Activated naive CD4-positive, alpha-beta T cell treated with anti-CD3 and anti-CD28 coated beads, Interleukin-2, amount 10 ng/mL, durations not matched to agents 7 days and 5 days (primary cell): ENCODE results near the gene NFIB.

Source experiments
- CTCF ChIA-PET: fragments of 350-600 bp; sonication (Branson Sonifier 250); formaldehyde crosslinking; loops from one replicate; lab custom pipeline; 2021; ENCODE audit warnings: antibody characterized with exemption; lab: Charles Lee
- DNase-seq: peaks from one replicate; pipeline ENCODE4 v3.0.0-alpha.2; 2020
- H3K27ac Mint-ChIP-seq: one replicate; pipeline ENCODE4 v1.8.0; 2021; ENCODE audit warnings: mild to moderate bottlenecking, moderate library complexity, mixed read lengths
- H3K27me3 Mint-ChIP-seq: one replicate; pipeline ENCODE4 v1.8.0; 2021; ENCODE audit warnings: mild to moderate bottlenecking, mixed read lengths
- H3K36me3 Mint-ChIP-seq: one replicate; pipeline ENCODE4 v1.8.0; 2021; ENCODE audit warnings: mixed read lengths
- H3K4me1 Mint-ChIP-seq: one replicate; pipeline ENCODE4 v1.8.0; 2021; ENCODE audit warnings: mixed read lengths
- H3K4me3 Mint-ChIP-seq: one replicate; pipeline ENCODE4 v1.8.0; 2021; ENCODE audit warnings: mild to moderate bottlenecking, moderate library complexity, mixed read lengths
- H3K9me3 Mint-ChIP-seq: one replicate; pipeline ENCODE4 v1.8.0; 2021; ENCODE audit warnings: mixed read lengths

NFIB gene

DNA sequence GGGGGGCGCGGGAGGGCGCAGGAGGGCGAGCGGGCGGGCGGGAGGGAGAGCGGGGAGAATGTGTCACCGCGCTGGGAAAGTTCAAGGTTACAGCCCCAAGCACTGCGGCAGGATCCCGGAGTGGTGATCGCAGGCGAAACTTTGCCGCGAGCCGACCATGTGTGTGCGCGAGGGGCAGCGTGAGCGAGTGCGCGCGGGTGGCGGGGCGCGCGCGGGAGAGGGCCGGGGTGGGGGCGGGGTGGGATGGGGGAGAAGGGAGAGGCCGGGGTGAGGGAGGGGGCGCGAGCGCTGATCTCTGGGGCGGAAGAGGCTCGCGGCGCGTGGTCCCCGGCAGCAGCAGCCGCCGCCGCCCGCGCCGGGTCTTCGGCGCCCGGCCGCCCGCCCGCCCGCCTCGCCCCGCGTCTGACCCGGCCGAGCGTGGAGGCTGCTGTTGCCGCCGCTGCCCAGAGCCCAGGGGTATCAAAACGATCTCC is at the start of gene NFIB:
Gene NFIB (minus strand): TSS at position 191 of the 473 bp plus-strand sequence. CDS start 630 bp downstream, outside the sequence.
- Mint-ChIP-seq H3K36me3 (peaks cover 9% of the 10 kb centered on the region), H3K27ac (peak within 1 kb of the TSS; percentile 65), H3K27me3 (peaks cover 66% of the 10 kb centered on the region), H3K4me1 (peaks cover 19% of the 10 kb centered on the region), H3K4me3 (peak within 1 kb of the TSS; percentile 60), H3K9me3 (no peaks in the 10 kb centered on the region)
- peak; percentile 25 for DNase-seq
- CTCF ChIA-PET, result no interaction called here

DNA sequence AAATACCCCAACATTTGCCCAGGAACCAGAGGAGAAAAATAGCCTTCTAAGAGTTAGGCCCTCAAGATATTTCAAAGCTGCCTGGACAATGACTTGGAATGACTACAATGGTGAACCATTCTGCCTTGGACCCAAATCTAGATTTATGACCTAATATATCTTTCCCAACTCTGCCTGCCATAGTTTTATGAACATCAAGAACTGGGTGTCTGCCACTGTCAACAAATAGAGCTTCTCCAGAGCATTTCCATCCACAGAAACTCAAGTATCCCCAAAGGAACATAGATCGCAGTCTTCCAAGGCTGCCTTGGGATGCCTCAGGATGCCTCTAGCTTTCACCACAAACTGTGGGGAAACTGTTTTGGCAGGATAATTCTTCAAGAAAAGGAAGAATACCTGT is 48.2 kb upstream of the NFIB start:
- Mint-ChIP-seq H3K27me3 (no peaks in the 10 kb centered on the region), H3K9me3 (no peaks in the 10 kb centered on the region), H3K4me3 (no peak overlapping the region), H3K27ac (no peak overlapping the region), H3K36me3 (no peaks in the 10 kb centered on the region), H3K4me1 (no peaks in the 10 kb centered on the region)
- CTCF ChIA-PET, result interaction anchor here (1.4 kb wide), 1 partner anchor 9 kb away, joined by 6 read pairs; no protein-coding TSS in a partner anchor
- DNase-seq, result no peak

DNA sequence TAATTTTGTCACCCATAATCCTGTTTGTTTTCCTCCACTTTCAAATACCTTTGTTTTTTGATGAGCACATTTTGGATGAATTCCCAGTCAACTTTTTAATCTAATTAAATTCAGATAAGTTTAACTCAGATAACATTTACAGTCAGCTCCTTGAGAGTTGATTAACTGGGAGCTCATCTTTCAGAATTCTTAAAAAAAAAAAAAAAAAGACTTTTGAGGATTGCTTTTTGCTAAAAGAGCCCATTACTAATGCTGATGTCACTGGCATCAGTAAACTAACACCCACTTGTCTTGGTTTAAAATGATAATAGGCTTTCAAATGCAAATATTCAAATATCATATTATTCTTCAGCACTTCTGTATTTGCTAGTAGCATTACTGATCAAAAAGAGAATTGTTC is 47.1 kb upstream of the NFIB start:
- CTCF ChIA-PET, result no interaction called here
- no peak overlapping the region for H3K4me3 Mint-ChIP-seq
- H3K27me3 Mint-ChIP-seq, result peaks cover 3% of the 10 kb centered on the region
- no peak for DNase-seq
- H3K9me3 Mint-ChIP-seq, result no peaks in the 10 kb centered on the region
- no peaks in the 10 kb centered on the region for H3K4me1 Mint-ChIP-seq
- no peaks in the 10 kb centered on the region for H3K36me3 Mint-ChIP-seq
- no peak overlapping the region for H3K27ac Mint-ChIP-seq

DNA sequence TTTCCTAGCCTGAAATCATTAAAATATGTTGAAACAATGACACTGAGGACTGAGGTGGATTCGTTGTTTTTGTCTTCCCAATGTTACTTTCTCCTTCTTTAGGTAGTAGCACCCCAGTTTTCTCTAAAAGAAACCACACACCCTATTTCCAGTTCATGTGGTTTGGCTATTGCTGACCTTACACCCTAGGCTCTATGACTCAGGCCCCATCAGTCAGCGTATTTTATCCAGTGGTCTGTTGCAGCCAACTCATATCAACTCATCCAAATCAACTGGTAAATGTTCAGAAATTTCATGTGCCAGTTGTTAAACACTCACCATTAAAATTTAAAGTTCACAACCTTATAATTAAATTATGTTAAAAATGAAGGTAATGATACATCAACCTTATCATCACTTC is 44.6 kb upstream of the NFIB start:
- CTCF ChIA-PET, result interaction anchor here (0.8 kb wide), 1 partner anchor 931 kb away, joined by 3 read pairs; no protein-coding TSS in a partner anchor
- Mint-ChIP-seq H3K4me3 (no peak overlapping the region), H3K4me1 (no peaks in the 10 kb centered on the region), H3K9me3 (no peaks in the 10 kb centered on the region), H3K27me3 (peaks cover 5% of the 10 kb centered on the region), H3K36me3 (no peaks in the 10 kb centered on the region), H3K27ac (no peak overlapping the region)
- no peak for DNase-seq

DNA sequence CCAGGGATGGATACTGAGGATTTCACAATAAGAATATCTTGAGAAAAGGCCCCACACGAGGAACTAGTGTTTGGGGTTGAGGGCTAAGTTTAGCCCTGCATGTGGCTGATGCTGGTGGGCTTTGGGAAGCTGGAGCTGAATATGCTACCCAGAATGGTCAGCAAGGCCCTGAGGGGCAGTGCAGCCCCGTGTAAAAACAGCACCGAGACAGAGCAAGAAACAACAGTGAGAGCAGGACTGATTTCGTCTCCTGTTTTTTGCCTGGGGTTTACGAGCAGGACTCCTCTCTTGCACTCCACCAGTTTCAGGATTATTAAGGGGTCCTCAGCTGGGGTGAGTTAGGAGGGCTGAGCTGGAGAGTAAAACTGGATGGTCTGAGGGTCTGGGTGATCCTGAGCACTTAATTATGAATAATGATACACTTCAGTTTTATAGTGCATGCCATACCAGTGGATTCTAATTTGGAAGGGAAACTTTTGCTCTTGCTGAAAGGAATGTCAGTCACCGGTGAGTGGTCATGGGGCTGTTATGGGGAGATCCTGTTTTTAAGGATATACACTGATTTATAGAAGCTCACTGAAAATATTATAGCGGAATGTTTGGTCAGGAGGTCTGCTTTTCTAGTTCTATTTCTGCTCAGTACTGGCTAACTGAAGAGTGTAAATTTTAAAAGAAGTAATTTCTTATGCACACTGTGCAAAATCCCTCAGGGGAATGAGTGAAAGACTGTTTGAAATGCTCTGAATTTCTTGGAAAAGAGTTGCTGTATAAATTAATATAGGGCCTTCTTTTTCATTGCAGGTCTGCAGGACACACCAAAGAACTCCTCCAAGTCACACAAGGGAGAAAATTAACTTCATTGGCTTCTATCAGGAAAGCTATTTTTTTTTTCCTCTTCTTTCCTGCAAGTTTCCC is 42.7 kb upstream of the NFIB start:
- no peak for DNase-seq
- H3K4me1 Mint-ChIP-seq, result no peaks in the 10 kb centered on the region
- CTCF ChIA-PET, result interaction anchor here (0.5 to 1.4 kb wide), 4 partner anchors 77 to 1005 kb away, joined by 3 to 7 read pairs (median 4); no protein-coding TSS in a partner anchor
- H3K36me3 Mint-ChIP-seq, result no peaks in the 10 kb centered on the region
- no peak overlapping the region for H3K27ac Mint-ChIP-seq
- H3K9me3 Mint-ChIP-seq, result no peaks in the 10 kb centered on the region
- H3K4me3 Mint-ChIP-seq, result no peak overlapping the region
- H3K27me3 Mint-ChIP-seq, result peaks cover 18% of the 10 kb centered on the region

DNA sequence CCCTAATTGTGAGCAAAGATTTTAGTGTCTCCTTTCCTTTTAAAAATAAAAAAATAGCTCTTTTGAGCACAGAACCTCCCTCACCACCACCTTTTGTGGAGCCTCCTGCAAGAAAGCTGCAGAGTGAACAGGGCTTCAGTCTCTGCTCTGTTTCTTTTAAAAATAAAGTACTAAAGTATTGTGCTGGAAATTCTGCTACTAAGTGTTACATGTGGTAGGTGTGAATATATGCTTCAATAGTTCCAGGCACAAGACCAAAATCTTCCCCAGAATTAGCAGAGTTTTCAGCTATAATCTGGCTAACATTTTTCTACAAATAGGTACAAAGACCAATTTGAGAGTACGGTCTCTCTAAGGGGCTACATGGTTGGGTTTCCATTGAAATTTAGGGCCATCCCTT is 40.3 kb upstream of the NFIB start:
- Mint-ChIP-seq H3K9me3 (no peaks in the 10 kb centered on the region), H3K27ac (no peak overlapping the region), H3K4me3 (no peak overlapping the region), H3K4me1 (no peaks in the 10 kb centered on the region), H3K27me3 (peaks cover 18% of the 10 kb centered on the region), H3K36me3 (no peaks in the 10 kb centered on the region)
- CTCF ChIA-PET, result interaction anchor here (0.8 to 3.2 kb wide), 7 partner anchors 8 to 926 kb away, joined by 3 to 31 read pairs (median 5); no protein-coding TSS in a partner anchor
- DNase-seq, result no peak

DNA sequence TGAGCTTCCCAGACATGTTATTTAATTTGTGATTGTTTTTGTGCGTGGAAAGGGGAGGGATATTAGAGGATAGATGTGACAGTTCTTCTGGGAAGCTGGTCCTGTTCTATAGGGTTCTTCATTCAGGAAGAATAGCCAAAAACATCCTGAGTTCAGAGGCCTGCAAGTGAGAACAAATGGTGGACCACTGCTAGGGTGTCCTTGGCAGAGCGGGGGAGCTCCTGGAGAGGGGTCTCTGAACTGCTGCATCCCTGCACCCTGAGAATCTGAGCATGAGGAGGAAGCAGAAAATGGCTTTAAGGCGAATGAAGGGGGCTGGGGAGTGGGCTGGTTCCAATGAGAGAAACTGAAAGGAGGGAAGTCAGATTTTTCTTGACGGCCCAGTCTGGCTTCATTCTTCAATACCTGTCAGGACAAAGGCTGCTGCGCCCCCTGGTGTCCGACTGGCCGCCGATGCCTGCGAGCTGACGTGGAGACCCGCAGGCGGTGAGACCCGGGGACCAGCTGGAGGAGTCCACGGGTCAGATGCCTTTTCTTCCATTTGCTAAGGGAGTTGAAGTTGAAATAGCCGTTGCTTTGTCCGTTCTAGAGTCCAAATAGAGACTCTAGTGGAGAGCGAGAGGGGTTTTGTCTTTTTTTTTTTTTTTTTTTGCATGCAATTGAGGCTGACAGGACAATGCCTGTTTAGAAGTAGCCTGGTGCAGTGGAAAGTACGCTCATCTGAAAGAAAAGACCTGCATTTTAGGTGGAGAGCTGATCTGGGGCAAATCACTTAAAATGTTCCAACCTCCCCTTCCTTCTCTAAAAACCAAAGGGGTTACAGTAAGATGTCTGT is 39.5 kb upstream of the NFIB start:
- Mint-ChIP-seq H3K4me3 (no peak overlapping the region), H3K36me3 (no peaks in the 10 kb centered on the region), H3K9me3 (no peaks in the 10 kb centered on the region), H3K27me3 (peaks cover 18% of the 10 kb centered on the region), H3K27ac (no peak overlapping the region), H3K4me1 (no peaks in the 10 kb centered on the region)
- CTCF ChIA-PET, result interaction anchor here (0.5 to 3.2 kb wide), 14 partner anchors 9 to 939 kb away, joined by 3 to 31 read pairs (median 4); no protein-coding TSS in a partner anchor
- DNase-seq, result peak; percentile 84

DNA sequence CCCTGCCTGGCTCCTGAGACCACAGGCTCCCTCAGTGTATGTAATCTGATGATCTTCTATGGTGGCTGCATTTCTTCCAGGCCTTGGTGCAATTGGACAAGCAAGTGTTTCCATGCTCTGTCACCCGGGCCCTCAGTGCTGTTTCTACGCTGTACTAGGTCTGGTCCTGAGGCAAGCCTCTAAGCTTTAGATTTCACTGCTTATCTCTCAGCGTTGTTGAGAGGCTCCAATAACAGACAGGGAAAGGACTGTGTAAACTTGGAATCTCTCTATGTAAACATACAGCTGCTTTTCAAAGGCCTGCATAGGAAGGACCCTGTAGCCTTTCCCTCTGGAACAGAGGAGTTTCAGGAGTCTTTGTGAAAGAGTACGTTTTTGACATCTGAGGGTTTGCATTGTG is 38.6 kb upstream of the NFIB start:
- Mint-ChIP-seq H3K9me3 (no peaks in the 10 kb centered on the region), H3K4me1 (no peaks in the 10 kb centered on the region), H3K27me3 (peaks cover 18% of the 10 kb centered on the region), H3K27ac (no peak overlapping the region), H3K36me3 (no peaks in the 10 kb centered on the region), H3K4me3 (no peak overlapping the region)
- DNase-seq, result no peak
- CTCF ChIA-PET, result interaction anchor here (0.5 to 3.2 kb wide), 7 partner anchors 10 to 924 kb away, joined by 3 to 31 read pairs (median 3); no protein-coding TSS in a partner anchor

DNA sequence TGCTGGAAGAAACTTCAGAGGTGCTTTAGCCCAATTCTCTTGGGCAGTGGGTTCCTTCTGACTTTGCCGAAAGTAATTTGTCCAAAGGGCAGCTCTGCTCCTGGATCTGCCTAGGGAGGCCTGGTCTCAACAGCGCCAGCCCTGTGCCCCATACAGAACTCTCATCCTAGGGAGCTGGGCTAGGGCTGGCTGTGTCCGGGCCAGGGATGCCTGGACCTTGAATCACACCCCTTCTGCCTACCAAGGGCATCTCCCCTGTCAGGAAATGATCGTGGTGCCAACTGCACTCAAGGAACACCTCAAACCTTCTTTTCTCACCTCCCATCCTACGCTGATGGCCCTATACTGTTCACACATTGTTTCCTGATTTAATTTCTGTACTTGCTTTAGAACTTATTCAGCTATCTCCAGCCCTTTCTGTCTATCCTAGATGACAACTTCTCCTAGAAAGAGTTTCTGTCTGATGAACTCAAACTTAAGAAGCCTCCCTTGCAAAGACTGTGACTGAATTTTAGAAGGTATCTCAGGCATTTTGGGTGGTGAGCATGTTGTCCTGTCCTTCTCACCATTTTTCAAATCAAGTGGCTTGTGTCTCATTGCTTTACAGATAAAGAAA is 37.4 kb upstream of the NFIB start:
- H3K4me3 Mint-ChIP-seq, result no peak overlapping the region
- CTCF ChIA-PET, result interaction anchor here (0.5 kb wide), 1 partner anchor 1071 kb away, joined by 3 read pairs; no protein-coding TSS in a partner anchor
- H3K27me3 Mint-ChIP-seq, result peaks cover 17% of the 10 kb centered on the region
- H3K36me3 Mint-ChIP-seq, result no peaks in the 10 kb centered on the region
- no peaks in the 10 kb centered on the region for H3K9me3 Mint-ChIP-seq
- H3K27ac Mint-ChIP-seq, result no peak overlapping the region
- peaks cover 2% of the 10 kb centered on the region for H3K4me1 Mint-ChIP-seq
- no peak for DNase-seq

DNA sequence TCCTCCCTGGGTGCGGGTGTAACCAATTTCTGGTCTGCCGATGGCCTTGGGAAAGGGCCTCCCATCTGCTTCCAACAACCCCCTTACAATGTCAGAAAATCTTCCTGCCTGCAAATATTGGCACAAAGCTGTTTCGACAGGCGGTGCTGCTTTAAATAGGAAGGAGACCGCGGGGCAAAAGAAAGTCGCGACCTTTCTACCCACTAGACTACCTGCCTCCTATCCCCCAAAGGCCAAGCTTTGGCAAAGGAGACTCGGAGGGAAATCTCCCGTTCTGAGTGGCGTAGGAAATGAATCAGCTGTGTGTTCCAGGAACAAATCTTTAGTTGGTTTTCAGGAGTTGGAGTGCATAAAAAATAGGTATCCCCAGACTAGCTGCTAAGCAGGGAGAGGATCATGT is 36.8 kb upstream of the NFIB start:
- DNase-seq, result no peak
- no peaks in the 10 kb centered on the region for H3K9me3 Mint-ChIP-seq
- peaks cover 15% of the 10 kb centered on the region for H3K27me3 Mint-ChIP-seq
- peaks cover 2% of the 10 kb centered on the region for H3K4me1 Mint-ChIP-seq
- no peak overlapping the region for H3K4me3 Mint-ChIP-seq
- no peak overlapping the region for H3K27ac Mint-ChIP-seq
- no peaks in the 10 kb centered on the region for H3K36me3 Mint-ChIP-seq
- CTCF ChIA-PET, result no interaction called here

DNA sequence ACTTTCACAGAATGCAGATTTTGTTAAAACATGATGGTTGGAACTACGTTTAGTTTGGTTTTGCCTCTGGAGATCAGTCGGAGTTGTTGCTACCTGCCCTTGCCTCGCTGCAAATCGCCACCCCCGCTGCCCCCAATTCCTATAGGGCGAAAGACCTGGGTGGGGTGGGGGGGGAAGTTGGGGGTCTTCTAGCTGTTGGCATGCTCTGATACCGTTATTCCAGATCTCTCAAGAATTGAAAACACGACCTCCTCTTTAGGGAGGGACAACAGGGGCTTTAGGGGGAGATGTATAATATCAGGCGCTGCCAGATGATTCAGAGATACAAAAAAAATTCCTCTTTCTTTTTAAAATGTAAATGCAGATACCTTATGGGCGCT is 36.4 kb upstream of the NFIB start:
- Mint-ChIP-seq H3K27ac (no peak overlapping the region), H3K4me1 (peaks cover 2% of the 10 kb centered on the region), H3K27me3 (peaks cover 15% of the 10 kb centered on the region), H3K4me3 (no peak overlapping the region), H3K9me3 (no peaks in the 10 kb centered on the region), H3K36me3 (no peaks in the 10 kb centered on the region)
- no peak for DNase-seq
- CTCF ChIA-PET, result no interaction called here

DNA sequence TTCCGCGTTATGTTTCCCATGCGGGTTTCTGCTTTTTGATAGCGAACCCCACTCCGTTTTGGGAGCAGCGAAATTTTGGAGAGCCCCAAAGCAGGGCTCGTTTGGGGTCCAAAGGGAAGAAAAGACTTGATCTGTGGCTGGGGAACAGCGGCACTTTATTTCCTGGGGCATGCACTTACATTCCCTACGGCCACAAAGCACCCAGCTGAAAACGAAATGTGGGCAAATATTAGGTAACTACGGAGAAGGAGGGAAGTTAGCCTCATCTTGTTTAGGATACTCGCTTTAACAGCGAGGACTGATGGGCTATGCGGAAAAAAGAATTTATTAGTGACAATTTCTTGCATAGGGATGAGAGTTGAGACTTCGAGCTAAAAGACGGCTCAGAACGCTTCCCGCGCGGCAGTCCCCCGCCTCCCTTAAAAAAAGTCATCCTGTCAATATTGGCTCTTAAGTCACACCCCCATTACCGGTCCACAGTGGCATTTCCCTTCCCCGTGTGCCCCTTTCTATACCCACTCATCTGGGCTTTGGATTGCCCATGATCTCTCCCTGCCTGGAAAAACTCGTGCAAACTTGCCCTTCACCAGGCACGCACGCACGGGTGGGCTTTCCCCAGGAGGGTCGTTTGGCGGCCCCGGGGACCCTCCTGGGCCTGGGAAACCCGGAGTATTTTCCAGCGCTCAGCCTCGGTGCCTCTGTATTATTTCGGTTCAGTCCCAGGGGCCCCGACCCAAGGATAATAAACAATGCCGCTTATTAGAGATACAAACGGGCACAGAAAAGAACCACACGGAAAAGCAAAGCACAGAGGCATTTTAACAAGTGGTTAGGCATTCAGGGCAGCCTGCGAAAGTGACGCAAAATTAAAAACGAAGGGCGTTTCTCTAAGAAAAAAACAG is 35.8 kb upstream of the NFIB start:
- Mint-ChIP-seq H3K9me3 (no peaks in the 10 kb centered on the region), H3K27me3 (peaks cover 15% of the 10 kb centered on the region), H3K4me3 (no peak overlapping the region), H3K36me3 (no peaks in the 10 kb centered on the region), H3K4me1 (peaks cover 2% of the 10 kb centered on the region), H3K27ac (no peak overlapping the region)
- CTCF ChIA-PET, result no interaction called here
- DNase-seq, result no peak

DNA sequence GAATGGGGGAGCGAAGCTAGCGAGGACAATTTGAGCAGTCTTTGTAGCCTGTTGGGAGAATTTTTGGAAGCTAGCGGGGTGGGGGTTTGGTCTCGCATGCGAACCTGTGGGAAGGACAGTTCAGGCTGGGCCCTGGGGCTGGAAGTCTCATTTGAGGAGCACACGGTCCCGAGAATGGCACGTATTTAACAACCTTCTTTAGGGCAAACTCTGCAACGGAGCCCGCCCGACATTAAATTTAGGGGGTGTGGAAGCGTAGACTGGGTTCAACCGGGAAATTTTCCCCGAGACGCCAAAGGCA is 35.2 kb upstream of the NFIB start:
- H3K9me3 Mint-ChIP-seq, result no peaks in the 10 kb centered on the region
- H3K27ac Mint-ChIP-seq, result peak overlapping the region; percentile 5
- H3K4me1 Mint-ChIP-seq, result peaks cover 2% of the 10 kb centered on the region
- no peaks in the 10 kb centered on the region for H3K36me3 Mint-ChIP-seq
- H3K27me3 Mint-ChIP-seq, result peaks cover 15% of the 10 kb centered on the region
- H3K4me3 Mint-ChIP-seq, result no peak overlapping the region
- DNase-seq, result no peak
- CTCF ChIA-PET, result no interaction called here
